Pons (tissue), 1 donor: ENCODE measurements around the gene GPRIN1.
"Not testable (repeated sequence)": the region's sequence is repeated elsewhere in the genome, so short reads cannot be mapped to it uniquely, and the experiment has no call there.

ENCODE experiments used
- DNase-seq: peaks from one replicate; pipeline ENCODE4 v3.0.0-alpha.2; 2016; ENCODE audit warnings: low spot score

Gene GPRIN1

DNA sequence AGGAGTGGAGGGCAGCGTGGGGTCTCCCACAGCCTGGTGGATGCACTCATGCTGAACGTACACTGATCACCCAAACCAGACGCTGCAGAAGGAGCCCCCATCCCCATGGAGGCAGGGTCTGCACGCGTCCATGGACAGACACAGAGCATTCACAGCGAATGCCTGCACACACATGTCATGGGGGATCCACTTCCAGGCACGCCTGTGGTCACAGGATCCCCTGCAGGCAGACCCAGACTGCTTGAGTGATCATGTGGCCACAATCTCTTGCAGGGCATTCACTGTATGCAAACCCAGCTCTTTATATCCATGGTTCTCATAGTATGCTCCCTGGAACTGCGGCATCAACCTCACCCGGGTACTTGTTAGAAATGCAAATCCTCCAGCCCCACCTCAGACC lies 15.0 kb upstream of the GPRIN1 start:
- DNase-seq, result no peak

DNA sequence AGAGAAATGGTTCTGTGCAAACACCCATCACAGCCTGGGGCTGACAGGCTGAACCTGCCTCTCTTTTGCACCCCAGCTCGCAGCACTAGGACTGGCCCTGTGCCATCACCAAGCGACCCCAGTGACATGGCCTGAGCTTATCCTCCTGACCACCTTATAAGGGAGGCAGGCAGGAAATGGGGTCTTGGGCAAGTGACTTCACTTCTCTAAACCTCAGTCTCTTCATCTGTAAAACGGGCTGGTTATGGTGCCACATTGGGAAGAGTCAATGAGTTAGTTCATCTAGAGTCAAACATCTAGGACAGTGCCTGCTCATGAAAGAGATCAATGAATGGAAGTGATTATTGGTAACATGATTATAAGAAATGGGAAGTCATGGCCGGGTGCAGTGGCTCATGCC lies 14.2 kb upstream of the GPRIN1 start:
- no peak for DNase-seq

DNA sequence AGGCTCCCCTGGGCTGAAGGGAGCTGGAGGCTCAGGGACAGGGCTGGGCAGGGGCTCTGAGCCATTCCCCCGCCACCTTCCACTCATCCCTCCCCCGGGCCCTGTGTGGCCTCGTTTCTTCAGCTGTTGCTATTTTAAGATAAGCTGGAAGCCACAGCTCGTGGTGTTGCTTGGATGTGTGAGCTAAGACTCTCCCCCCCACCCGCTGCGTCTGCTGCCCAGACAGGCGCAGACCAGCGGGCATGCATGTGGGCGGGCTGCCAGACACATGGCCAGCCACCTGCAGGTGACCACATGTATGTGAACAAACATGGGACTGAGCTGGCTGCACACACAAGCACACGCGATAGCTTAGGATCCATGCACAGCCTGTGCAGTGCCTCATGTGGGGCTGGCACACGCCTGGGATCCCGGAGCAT lies 11.7 kb upstream of the GPRIN1 start:
- DNase-seq, result no peak

- no peak for DNase-seq
These were observed 10.5 kb upstream of the GPRIN1 start for GRCh38 chr5:176620333-176620981.

DNA sequence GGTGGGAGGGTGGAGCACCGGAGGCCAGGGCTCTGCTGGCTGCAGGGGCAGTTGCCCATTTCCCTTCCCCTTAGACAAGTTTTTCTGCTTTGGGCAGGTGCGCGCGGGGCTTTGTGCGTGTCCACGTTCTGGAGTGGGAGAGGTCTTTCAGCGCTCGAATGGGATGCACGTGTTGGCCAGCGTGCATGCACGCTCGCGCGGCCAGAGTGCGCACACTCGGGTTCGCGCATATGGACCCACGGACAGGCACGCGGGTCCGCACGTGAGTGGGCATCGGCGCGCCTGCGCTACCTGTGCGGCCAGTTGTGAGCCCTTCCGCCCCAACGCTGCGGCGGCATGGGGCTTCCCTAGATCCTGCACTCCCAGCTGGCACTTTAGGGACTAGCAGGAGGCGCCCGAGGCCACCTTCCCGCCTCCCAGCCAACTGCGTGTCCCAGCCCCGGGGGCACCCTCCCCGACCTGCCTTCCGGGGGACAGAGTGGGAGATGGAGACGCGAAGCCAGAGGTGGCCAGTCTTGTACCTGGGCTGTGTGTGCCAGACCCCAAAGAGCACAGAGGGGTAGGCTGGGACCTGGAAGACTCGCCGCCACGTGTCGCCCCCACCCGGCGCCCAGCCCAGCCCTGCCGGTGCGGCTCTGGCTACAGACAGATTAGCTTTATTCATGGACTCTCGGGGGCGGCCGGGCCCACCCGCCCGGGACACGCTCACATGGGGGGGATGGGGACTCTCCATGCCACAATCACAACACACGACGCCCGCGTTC lies 9.8 kb upstream of the GPRIN1 start:
- DNase-seq, result no peak

DNA sequence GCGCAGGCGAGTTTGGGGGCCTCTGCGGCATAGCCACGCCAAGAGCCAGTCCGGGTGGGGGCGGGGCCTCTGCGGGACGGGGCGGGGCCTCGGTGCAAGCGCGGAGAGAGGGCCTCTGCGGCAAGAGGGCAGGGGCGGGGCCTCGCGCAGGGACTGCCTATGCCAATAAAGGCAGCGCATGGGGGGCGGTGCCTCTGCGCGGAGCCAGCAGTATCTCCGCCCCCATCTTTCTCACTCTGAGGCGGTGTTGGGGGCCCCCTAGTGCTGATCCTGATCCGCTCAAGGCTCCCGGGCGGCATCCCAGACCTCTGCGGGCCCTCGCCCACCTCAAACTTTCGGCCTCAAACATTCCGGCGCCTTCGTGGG lies 9.2 kb upstream of the GPRIN1 start:
- peak; percentile 47 for DNase-seq

DNA sequence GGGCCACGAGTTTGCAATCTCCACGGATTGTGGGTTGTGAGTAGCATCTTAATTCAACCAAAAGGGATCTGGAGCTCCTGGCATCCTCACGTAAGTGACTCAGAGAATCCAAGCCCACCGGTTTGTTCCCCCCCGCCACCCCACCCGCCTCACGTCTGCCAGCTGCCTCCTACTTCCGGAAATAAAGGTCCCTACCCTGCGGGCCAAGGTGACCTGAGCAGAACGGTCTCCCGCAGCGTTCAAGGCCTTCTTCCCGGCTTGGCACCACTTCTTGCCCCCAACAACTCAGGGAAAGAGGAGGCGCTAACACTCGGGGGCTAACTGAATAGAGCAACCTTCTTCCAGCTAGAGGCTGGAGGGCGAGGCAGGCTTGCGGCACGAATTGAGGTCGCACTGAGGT lies 8.8 kb upstream of the GPRIN1 start:
- DNase-seq, result no peak

GRCh38 chr5:176616511-176616910 lies 6.6 kb upstream of the GPRIN1 start:
- DNase-seq, result no peak

DNA sequence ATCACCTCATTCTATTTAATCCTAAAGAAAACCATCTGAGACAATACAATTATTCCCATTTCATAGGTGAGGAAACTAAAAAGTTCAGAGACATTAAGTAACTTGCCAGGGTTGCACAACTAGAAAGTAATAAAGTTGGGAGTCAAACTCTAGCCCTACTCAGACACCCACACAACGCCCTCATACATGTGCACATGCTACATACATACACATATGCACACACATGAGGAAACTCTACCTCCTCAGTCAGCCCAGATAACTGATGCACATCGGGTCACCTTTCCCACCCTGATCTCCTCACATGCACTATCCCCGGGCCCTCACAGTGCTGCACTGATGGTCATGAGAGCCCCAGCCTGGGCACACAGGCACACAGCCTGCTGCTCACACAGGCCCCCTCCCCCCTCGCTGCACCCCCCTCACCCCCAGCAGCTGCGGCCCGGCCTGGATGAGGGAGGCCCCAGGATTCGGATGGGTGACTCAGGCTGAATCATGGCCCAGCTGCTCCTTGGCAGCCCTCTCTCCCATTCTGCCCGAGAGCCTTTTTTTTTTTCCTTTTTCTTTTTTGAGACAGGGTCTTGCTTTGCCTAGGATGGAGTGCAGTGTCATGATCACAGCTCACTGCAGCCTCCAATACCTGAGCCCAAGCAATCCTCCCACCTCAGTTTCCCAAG lies 5.0 kb upstream of the GPRIN1 start:
- DNase-seq, result no peak

DNA sequence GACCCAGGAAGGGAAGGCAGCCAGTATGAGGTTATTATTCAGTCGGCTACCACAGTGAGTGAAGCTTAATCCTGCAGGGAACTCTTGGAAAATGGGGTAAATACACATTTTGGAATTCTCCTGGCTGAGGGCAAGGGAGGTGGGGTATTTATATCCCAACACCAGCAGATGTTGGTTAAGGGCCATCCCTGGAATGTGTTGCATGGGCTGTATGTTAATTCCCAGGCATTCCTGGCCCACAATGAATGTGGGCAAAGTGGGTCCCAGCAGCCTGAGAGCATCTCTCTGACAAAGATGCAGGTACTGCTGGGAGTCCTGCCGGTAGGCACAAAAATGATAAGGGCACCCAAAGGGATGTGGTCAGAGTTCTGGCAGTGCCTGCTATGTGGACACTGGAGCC lies 2.9 kb upstream of the GPRIN1 start:
- DNase-seq, result no peak

GRCh38 chr5:176612008-176612407 lies 2.1 kb upstream of the GPRIN1 start:
- DNase-seq, result no peak

- peak; percentile 28 for DNase-seq
These were observed 1.5 kb upstream of the GPRIN1 start for GRCh38 chr5:176611435-176611834.

DNA sequence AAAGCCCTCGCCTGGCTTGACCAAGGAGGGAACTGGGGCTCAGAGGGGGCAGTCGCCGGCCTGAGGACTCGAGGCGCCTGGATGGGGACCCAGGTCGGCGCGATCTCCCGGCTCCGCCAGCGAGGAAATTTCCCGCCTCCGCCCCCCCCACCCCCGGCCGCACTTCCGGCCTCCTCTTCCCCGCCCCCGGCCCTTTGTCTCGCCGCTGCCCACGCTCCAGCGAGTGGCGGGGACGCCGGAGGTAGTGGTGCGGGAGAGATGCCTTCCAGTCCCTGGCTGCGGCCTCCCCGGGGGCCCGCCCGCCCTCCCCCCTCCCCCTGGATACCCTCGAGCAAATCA lies 448 bp upstream of the GPRIN1 start:
- no peak for DNase-seq

- DNase-seq, result no peak
These were observed 826 bp downstream of the GPRIN1 start for GRCh38 chr5:176608937-176609723.

GRCh38 chr5:176608142-176608705 lies 1.7 kb downstream of the GPRIN1 start:
- DNase-seq, result no peak

DNA sequence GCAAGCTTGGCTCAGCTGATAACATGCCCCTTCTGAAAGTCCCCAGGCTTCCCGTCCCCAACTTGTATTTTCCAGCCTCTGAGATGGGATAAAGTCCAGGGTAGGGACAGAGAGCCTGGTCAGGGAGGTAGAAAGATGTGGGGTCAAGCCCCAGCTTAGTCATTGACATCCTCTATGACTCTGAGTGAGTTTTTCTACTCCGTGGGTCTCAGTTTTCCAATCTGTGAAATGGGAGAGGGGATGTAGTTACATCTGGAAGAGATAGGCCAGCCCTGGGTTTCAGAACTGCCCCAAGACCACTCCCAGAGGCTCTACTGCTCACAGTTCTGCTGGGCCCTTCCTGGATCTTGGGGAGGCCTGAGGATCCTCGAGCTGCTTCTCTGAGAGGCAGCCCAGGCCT lies 3.1 kb downstream of the GPRIN1 start:
- no peak for DNase-seq

DNA sequence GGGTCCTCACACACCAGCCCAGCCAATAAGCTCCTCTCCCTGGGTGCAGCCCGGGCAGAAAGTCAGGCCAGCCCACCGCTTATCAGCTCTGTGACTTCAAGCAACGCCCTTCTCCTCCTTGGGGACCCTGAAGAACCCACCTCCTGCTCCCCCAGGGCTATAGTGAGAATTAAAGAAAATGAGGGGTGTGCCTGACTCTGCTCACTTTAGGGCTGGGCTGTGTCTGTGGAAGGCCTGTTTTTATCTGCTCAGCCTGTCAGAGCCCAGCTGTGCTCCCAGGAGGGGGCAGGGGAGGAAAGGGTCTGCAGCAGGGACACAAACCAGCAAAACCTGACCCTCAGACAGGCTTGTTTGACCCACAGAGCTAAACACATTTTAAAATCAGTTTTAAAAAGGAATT lies 3.9 kb downstream of the GPRIN1 start:
- DNase-seq, result no peak

DNA sequence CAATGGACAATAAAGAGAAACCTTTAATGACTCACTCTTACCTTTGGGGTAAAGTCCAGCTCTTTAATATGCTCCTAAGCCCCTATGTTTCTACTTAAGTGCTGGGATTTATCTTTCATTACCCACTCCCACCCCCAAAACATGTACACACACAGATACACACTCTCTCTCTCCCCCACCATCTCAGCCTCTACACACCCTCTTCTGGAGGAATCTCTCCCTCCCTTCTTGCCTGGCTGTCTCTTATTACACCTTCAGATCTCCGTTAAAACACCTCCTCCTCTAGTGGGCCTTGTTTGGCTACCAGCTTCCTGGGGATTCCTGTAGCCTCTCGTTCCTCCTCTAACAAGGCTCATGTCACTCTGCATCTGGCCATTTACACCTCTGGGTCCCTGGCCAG lies 6.9 kb downstream of the GPRIN1 start:
- no peak for DNase-seq

GRCh38 chr5:176601901-176602482 lies 8.0 kb downstream of the GPRIN1 start:
- DNase-seq, result no peak

DNA sequence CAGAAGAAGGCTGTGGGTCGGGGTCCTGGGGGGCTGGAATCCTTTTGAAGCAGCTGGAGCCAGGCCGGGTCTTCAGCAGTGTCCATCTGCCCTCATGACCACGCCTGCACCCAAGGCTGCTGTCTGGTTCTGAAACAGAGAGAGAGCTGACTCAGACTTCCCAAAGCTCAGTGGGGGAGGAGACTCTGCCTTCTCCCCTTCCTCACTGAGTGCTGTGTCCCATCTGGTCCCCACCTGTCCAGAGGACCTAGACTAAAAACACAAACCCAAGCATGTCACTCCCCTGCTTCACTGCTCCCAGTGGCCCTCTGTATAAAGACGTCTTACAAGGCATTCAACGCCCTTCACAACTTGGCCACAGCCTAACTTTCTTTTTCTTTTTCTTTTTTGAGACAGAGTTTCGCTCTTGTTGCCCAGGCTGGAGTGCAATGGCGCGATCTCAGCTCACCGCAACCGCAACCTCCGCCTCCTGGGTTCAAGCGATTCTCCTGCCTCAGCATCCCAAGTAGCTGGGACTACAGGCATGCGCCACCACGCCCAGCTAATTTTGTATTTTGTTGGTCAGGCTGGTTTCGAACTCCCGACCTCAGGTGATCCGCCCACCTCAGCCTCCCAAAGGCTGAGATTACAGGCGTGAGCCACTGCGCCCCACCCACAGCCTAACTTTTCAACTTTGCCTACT lies 10.1 kb downstream of the GPRIN1 start:
- not testable (repeated sequence) for DNase-seq
